ENCODE data around the gene KRTAP1-1.
"Not testable (repeated sequence)": the region's sequence is repeated elsewhere in the genome, so short reads cannot be mapped to it uniquely, and the experiment has no call there.

The KRTAP1-1 gene

GRCh38 chr17:41067281-41067680 is 26.0 kb upstream of the KRTAP1-1 start:
- FAIRE-seq (no peak), DNase-seq (ENCODE audit: insufficient read length, low spot score) (no peak)
- TF ChIP-seq POU2F2 (IDR thresholded peaks at IDR 0.05; ENCODE audit: low read depth, low read length), result no peak
- TF ChIP-seq POLR2A (IDR thresholded peaks at IDR 0.05; ENCODE audit: low read depth, low read length), result no peak
- no peak for TF ChIP-seq TAF1 (IDR thresholded peaks at IDR 0.05; ENCODE audit: low read depth, low read length)
- no peak for TF ChIP-seq SPI1 (IDR thresholded peaks at IDR 0.05; ENCODE audit: low read depth, low read length)
- TF ChIP-seq PAX5 (IDR thresholded peaks at IDR 0.05; ENCODE audit: insufficient read depth, low read length, severe bottlenecking), result no peak
- TF ChIP-seq POLR2AphosphoS5 (IDR thresholded peaks at IDR 0.05; ENCODE audit: low read depth, low read length), result no peak

- DNase-seq (ENCODE audit: insufficient read length, low spot score), result no peak
These were observed 24.8 kb upstream of the KRTAP1-1 start, which contains the start of gene KRTAP2-4 for GRCh38 chr17:41065829-41066624. KRTAP2-4 (minus strand) TSS chr17:41065879; CDS start chr17:41065845, 34 bp downstream.

DNA sequence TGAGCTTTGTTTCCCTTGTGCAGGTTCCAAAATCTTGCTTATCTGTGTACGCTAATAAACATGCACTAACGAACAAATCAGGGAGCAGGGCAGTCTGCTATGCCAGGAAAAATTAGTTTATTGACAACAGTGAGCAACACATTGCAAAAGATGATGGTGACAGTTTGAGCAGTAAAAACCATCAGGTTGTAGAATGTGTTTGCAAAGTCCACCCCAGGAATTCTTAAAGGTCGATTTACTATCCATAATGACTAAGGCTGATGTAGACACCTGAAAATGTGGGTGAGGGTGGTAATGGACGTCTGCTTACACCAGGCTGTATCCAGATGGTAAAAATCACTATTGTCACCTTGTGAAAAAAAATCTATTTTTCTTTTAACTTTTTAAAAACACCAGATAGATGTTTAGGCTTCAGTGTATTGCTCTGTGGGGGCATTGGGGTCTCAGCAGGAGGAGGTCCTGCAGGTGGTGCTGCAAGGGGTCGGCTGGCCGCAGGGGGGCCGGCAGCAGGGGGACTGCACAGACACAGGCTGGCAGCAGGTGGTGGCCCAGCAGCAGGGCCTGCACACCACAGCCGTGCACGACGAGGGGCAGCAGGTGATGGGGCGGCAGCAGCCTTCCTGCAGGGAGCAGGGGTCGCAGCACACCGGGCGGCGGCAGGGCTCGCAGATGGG is 23.9 kb upstream of the KRTAP1-1 start:
- FAIRE-seq; DNase-seq (ENCODE audit: insufficient read length, low spot score): not testable (repeated sequence)

More at GRCh38 chr17:41065829-41066624, 24.8 kb upstream of the KRTAP1-1 start, which contains the start of gene KRTAP2-4:
- FAIRE-seq, result no peak
- TF ChIP-seq SPI1 (IDR thresholded peaks at IDR 0.05; ENCODE audit: low read depth, low read length) (no peak), PAX5 (IDR thresholded peaks at IDR 0.05; ENCODE audit: insufficient read depth, low read length, severe bottlenecking) (no peak), POU2F2 (IDR thresholded peaks at IDR 0.05; ENCODE audit: low read depth, low read length) (no peak), POLR2A (IDR thresholded peaks at IDR 0.05; ENCODE audit: low read depth, low read length) (no peak), POLR2AphosphoS5 (IDR thresholded peaks at IDR 0.05; ENCODE audit: low read depth, low read length) (no peak), TAF1 (IDR thresholded peaks at IDR 0.05; ENCODE audit: low read depth, low read length) (no peak)

DNA sequence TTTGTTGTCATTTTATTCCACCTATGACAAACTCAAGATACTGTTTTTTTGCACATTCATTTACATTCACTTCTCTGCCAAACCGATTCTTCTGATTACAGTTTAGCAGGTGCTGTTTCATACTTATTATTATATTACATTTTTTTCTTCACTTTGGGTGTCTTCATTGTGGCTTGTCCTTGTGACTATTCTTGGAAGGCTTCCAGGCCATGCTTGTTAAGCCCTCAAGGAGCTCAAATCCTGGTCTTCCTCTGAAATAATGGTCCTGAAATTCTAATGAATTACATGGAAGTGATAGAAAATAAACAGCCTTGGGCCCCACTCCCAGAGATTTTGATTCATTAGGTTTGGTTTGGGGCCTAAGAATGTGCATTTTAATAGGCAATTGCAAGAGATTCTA is 23.1 kb upstream of the KRTAP1-1 start:
- DNase-seq (ENCODE audit: insufficient read length, low spot score), result no peak

GRCh38 chr17:41063449-41063848 is 22.2 kb upstream of the KRTAP1-1 start:
- FAIRE-seq (no peak), DNase-seq (ENCODE audit: insufficient read length, low spot score) (no peak)
- TF ChIP-seq PAX5 (IDR thresholded peaks at IDR 0.05; ENCODE audit: insufficient read depth, low read length, severe bottlenecking), result no peak
- no peak for TF ChIP-seq POLR2AphosphoS5 (IDR thresholded peaks at IDR 0.05; ENCODE audit: low read depth, low read length)
- TF ChIP-seq POLR2A (IDR thresholded peaks at IDR 0.05; ENCODE audit: low read depth, low read length), result no peak
- no peak for TF ChIP-seq POU2F2 (IDR thresholded peaks at IDR 0.05; ENCODE audit: low read depth, low read length)
- TF ChIP-seq TAF1 (IDR thresholded peaks at IDR 0.05; ENCODE audit: low read depth, low read length), result no peak
- no peak for TF ChIP-seq SPI1 (IDR thresholded peaks at IDR 0.05; ENCODE audit: low read depth, low read length)

More for the DNA sequence above, 23.1 kb upstream of the KRTAP1-1 start:
- TF ChIP-seq POLR2AphosphoS5 (IDR thresholded peaks at IDR 0.05; ENCODE audit: low read depth, low read length) (no peak), SPI1 (IDR thresholded peaks at IDR 0.05; ENCODE audit: low read depth, low read length) (no peak), POLR2A (IDR thresholded peaks at IDR 0.05; ENCODE audit: low read depth, low read length) (no peak), PAX5 (IDR thresholded peaks at IDR 0.05; ENCODE audit: insufficient read depth, low read length, severe bottlenecking) (no peak), POU2F2 (IDR thresholded peaks at IDR 0.05; ENCODE audit: low read depth, low read length) (no peak), TAF1 (IDR thresholded peaks at IDR 0.05; ENCODE audit: low read depth, low read length) (no peak)
- FAIRE-seq, result no peak

DNA sequence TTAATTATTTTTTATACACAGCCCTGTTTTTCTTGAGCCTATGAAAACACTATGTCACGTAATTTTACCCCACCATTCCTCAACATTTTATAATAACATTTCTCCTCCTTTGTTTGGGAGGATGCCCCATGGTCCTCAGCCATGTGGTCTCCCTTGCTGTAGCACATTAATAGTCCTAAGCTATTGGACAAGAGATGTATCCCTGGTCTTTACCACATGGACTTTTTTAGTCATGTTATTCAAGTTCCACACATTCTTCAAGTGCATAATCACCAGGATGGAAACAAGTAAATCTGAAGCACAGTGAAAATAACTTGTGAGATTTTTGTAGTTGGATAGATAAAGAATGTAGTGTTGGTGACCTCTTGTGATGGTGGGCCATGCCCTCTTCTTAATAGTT is 20.7 kb upstream of the KRTAP1-1 start:
- DNase-seq (ENCODE audit: insufficient read length, low spot score) (no peak), FAIRE-seq (no peak)
- no peak for TF ChIP-seq POU2F2 (IDR thresholded peaks at IDR 0.05; ENCODE audit: low read depth, low read length)
- TF ChIP-seq SPI1 (IDR thresholded peaks at IDR 0.05; ENCODE audit: low read depth, low read length), result no peak
- no peak for TF ChIP-seq POLR2A (IDR thresholded peaks at IDR 0.05; ENCODE audit: low read depth, low read length)
- no peak for TF ChIP-seq TAF1 (IDR thresholded peaks at IDR 0.05; ENCODE audit: low read depth, low read length)
- TF ChIP-seq POLR2AphosphoS5 (IDR thresholded peaks at IDR 0.05; ENCODE audit: low read depth, low read length), result no peak
- no peak for TF ChIP-seq PAX5 (IDR thresholded peaks at IDR 0.05; ENCODE audit: insufficient read depth, low read length, severe bottlenecking)

- DNase-seq (ENCODE audit: insufficient read length, low spot score), result no peak
- FAIRE-seq, result no peak
- TF ChIP-seq PAX5 (IDR thresholded peaks at IDR 0.05; ENCODE audit: insufficient read depth, low read length, severe bottlenecking) (no peak), POLR2AphosphoS5 (IDR thresholded peaks at IDR 0.05; ENCODE audit: low read depth, low read length) (no peak), POU2F2 (IDR thresholded peaks at IDR 0.05; ENCODE audit: low read depth, low read length) (no peak), SPI1 (IDR thresholded peaks at IDR 0.05; ENCODE audit: low read depth, low read length) (no peak), TAF1 (IDR thresholded peaks at IDR 0.05; ENCODE audit: low read depth, low read length) (no peak), POLR2A (IDR thresholded peaks at IDR 0.05; ENCODE audit: low read depth, low read length) (no peak)
These were observed 18.9 kb upstream of the KRTAP1-1 start, which contains the start of gene KRTAP2-3 for GRCh38 chr17:41060052-41060604. KRTAP2-3 (minus strand) TSS chr17:41060114; CDS start chr17:41060050, 64 bp downstream.

GRCh38 chr17:41059276-41060051 is 18.2 kb upstream of the KRTAP1-1 start:
- not testable (repeated sequence) for DNase-seq (ENCODE audit: insufficient read length, low spot score); FAIRE-seq

GRCh38 chr17:41058741-41059140 is 17.5 kb upstream of the KRTAP1-1 start:
- DNase-seq (ENCODE audit: insufficient read length, low spot score) (no peak), FAIRE-seq (no peak)
- TF ChIP-seq POLR2A (IDR thresholded peaks at IDR 0.05; ENCODE audit: low read depth, low read length) (no peak), POU2F2 (IDR thresholded peaks at IDR 0.05; ENCODE audit: low read depth, low read length) (no peak), SPI1 (IDR thresholded peaks at IDR 0.05; ENCODE audit: low read depth, low read length) (no peak), PAX5 (IDR thresholded peaks at IDR 0.05; ENCODE audit: insufficient read depth, low read length, severe bottlenecking) (no peak), TAF1 (IDR thresholded peaks at IDR 0.05; ENCODE audit: low read depth, low read length) (no peak), POLR2AphosphoS5 (IDR thresholded peaks at IDR 0.05; ENCODE audit: low read depth, low read length) (no peak)

All from GM12891 (cell line).